DOHH2 (cell line): ENCODE measurements around the gene EIF6.

Source experiments
- CTCF ChIP-seq: fragments of 200-600 bp; sonication (generic); IDR thresholded peaks from one replicate; pipeline ENCODE4 v1.5.1; 2014; ENCODE audit warnings: antibody characterized with exemption, mild to moderate bottlenecking, low read depth, low read length; ENCODE audit not compliant: poor library complexity, severe bottlenecking
- EZH2phosphoT487 ChIP-seq: fragments of 200-600 bp; sonication (generic); IDR thresholded peaks from 2 replicates; pipeline ENCODE4 v1.6.1; 2017; ENCODE audit warnings: borderline replicate concordance, mild to moderate bottlenecking, antibody characterized with exemption, low read length, moderate library complexity, mixed read lengths

DNA sequence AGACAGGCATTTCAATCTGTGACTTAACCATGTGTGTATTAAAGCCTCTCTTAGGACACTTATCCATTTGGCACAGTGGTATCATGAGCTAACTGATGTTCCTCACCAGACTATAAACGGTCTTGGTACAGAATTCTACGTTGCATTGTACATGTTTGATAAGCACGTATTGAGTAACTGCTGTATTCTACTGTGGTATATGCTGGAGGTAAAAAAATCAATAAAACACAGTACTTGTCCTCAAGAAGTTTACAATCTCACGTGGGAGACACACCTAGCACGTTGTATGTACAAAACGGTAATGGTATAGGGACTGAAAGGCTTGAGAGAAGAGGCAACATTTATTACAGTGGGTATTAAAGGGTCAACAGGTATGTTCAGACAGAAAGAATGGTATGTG is 40.8 kb upstream of the EIF6 start:
- TF ChIP-seq CTCF (no peak), EZH2phosphoT487 (no peak)
